ENCODE results near the gene EPB41. TPM values are rescaled to one million over a fixed set of nuclear protein-coding genes. Genes with fewer than 3 reads are reported as not detected.

Gene EPB41
- total RNA-seq, 1 experiment from 2014 or later, result 41.7 TPM

DNA sequence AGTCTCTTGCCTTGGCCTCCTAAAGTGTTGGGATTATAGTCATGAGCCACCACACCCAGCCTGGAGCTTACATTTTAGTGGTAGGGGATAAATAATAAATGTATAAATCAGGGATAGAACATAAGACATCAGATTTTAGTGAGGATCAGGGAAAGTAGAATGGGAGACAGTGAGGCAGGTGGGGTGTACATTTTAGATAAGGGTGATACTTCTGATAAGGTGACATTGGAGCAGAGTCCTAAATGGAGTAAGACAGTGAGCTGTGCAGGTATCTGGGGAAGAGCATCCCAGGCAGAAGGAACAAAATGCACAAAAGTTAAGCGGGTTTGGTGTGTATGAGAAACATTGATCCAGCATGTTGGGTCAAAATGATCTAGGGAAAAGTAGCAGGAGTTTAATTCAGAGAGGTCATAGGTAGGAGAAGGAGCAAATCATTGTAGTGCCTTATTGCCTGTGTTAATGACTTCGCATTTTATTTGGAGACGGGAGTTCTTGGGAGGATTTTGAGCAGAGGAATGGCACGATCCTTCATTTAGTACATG lies 11.1 kb downstream of the EPB41 start (continued):
- TF ChIP-seq SRF (IDR thresholded peaks at IDR 0.05; ENCODE audit: low read depth), result no peak

- Histone ChIP-seq H3K4me1 (ENCODE audit: control insufficient read depth in 1 of 2, insufficient read depth in 2 of 2, low read length in 2 of 2) (peaks cover 0 to 10% of the 10 kb centered on the region in 2 experiments; a peak in 1 of 4 replicates), H3K36me3 (ENCODE audit: control insufficient read depth in 1 of 2, insufficient read depth in 2 of 2, low read length in 2 of 2) (no peaks in the 10 kb centered on the region), H4K20me1 (ENCODE audit: insufficient read depth) (no peaks in the 10 kb centered on the region; the same call in 1 of the 2 replicates), H3K4me3 (replicated peaks in 1 of 2; ENCODE audit: low read depth in 1 of 2, low read length in 2 of 2) (no peak overlapping the region), H2AFZ (ENCODE audit: low read depth, low read length, poor library complexity, severe bottlenecking) (no peak overlapping the region), H3K27ac (ENCODE audit: low read depth, low read length) (no peak overlapping the region), H3K79me2 (ENCODE audit: insufficient read depth, low read length) (no peaks in the 10 kb centered on the region), H3K9me2 (ENCODE audit: insufficient read depth) (no peaks in the 10 kb centered on the region), H3K27me3 (ENCODE audit: insufficient read depth, low read length) (no peaks in the 10 kb centered on the region), H3K9me3 (ENCODE audit: control insufficient read depth in 1 of 2, insufficient read depth in 1 of 2, low read depth in 1 of 2, low read length in 2 of 2) (no peaks in the 10 kb centered on the region), H3K9ac (ENCODE audit: low read length) (no peak overlapping the region), H3K4me2 (ENCODE audit: low read length) (no peak overlapping the region)
- CTCF ChIA-PET, result no interaction called here
- RAD21 ChIA-PET (ENCODE audit: low non-redundant PET in 1 of 2, low total read pairs in 2 of 2, uncharacterized antibody in 2 of 2, unreplicated experiment in 2 of 2), result no interaction called here
- TF ChIP-seq ELF1 (IDR thresholded peaks at IDR 0.05; ENCODE audit: borderline replicate concordance, low read depth) (no peak), FOSL1 (IDR thresholded peaks at IDR 0.05; ENCODE audit: low read depth) (no peak), SIN3A (IDR thresholded peaks at IDR 0.05; ENCODE audit: low read depth) (no peak), EZH2phosphoT487 (IDR thresholded peaks at IDR 0.05; ENCODE audit: borderline replicate concordance) (no peak), POLR2A (IDR thresholded peaks at IDR 0.05; ENCODE audit: borderline replicate concordance, extremely low read depth, insufficient read depth, insufficient read length) (no peak), MAX (IDR thresholded peaks at IDR 0.05) (no peak), JUND (IDR thresholded peaks at IDR 0.05) (no peak), CBX3 (IDR thresholded peaks at IDR 0.05; ENCODE audit: low read depth) (no peak), ZNF274 (IDR thresholded peaks at IDR 0.05; ENCODE audit: low read depth, low read length) (no peak), ZBTB33 (IDR thresholded peaks at IDR 0.05; ENCODE audit: extremely low read depth, insufficient replicate concordance, low read length) (no peak), EGR1 (IDR thresholded peaks at IDR 0.05; ENCODE audit: low read depth) (no peak), SRF (IDR thresholded peaks at IDR 0.05; ENCODE audit: low read depth) (no peak), TCF7L2 (IDR thresholded peaks at IDR 0.05; ENCODE audit: borderline replicate concordance, extremely low read depth, insufficient read depth, insufficient read length) (no peak), ATF3 (IDR thresholded peaks at IDR 0.05) (no peak), REST (IDR thresholded peaks at IDR 0.05; ENCODE audit: low read depth) (no peak), ZFX (IDR thresholded peaks at IDR 0.05) (no peak), CEBPB (IDR thresholded peaks at IDR 0.05; ENCODE audit: low read depth) (no peak)
- no peak for ATAC-seq
- no TSS peak for BruUV-seq (replicated peaks)
- POLR2A ChIA-PET, result no interaction called here
- intact Hi-C loops (cut with micrococcal nuclease), result no loop called here
- no peak for DNase-seq (ENCODE audit: low read depth, low spot score)
Observed at GRCh38 chr1:28926629-28927265, 12.4 kb downstream of the EPB41 start.
